HepG2 (cell line): ENCODE data around the gene CORO7. TPM values are rescaled to one million over a fixed set of nuclear protein-coding genes. Genes with fewer than 3 reads are reported as not detected.

Source experiments
- ATAC-seq: fragments of 200-7000 bp; cut with Tn5 transposase; 3 replicates; pipeline ENCODE4 v1.9.1; 2020; ENCODE audit warnings: mild to moderate bottlenecking, moderate library complexity
- BruUV-seq: library from RNA; stranded (reverse); fragments of 400-500 nt; replicated peaks from 2 replicates; lab custom pipeline; 2021; lab: Mats Ljungman, UMichigan
- CTCF ChIA-PET: fragments of 300-600 bp; formaldehyde crosslinking; extraction: SDS; loops from one replicate; lab custom pipeline; 2021; ENCODE audit warnings: low total read pairs, inconsistent platforms, low intra/inter-chr PET ratio; lab: Yijun Ruan, JAX
- POLR2A ChIA-PET: fragments of 350-600 bp; sonication (Branson Sonifier 250); formaldehyde crosslinking; loops from one replicate; lab custom pipeline; 2020; ENCODE audit warnings: antibody characterized with exemption, inconsistent platforms; lab: Yijun Ruan, JAX
- DNase-seq: peaks from one replicate; pipeline ENCODE4 v3.0.0-alpha.2; 2015; ENCODE audit warnings: low spot score
- FAIRE-seq: peaks from 3 replicates; lab custom pipeline; 2011; peaks lifted over from hg19 to GRCh38; lab: Jason Lieb, UNC
- H2AFZ ChIP-seq: one replicate; pipeline ENCODE4 v1.6.1; 2011; ENCODE audit warnings: low read length, inconsistent platforms
- H3K27ac ChIP-seq: fragments of 300-600 bp; 3 replicates; pipeline ENCODE4 v1.8.0; 2011; ENCODE audit warnings: mixed run types, mild to moderate bottlenecking, mixed read lengths, low read length, inconsistent platforms; ENCODE audit not compliant: insufficient read depth; ENCODE audit errors: extremely low read length
- H3K27me3 ChIP-seq, 2 experiments: fragments of 200-600 bp in 1 of 2; 2 replicates in 1 of 2; 3 replicates in 1 of 2; pipeline versions ENCODE4 v1.6.0 to v1.8.0; 2011; ENCODE audit warnings: low read length in 2 of 2, mild to moderate bottlenecking in 2 of 2, moderate library complexity in 2 of 2, inconsistent platforms in 1 of 2; ENCODE audit not compliant: insufficient read depth in 2 of 2, control insufficient read depth in 1 of 2
- H3K36me3 ChIP-seq, 2 experiments: fragments of 200-600 bp in 1 of 2; replicated peaks in 1 of 2; 2 replicates in 1 of 2; 3 replicates in 1 of 2; pipeline versions ENCODE4 v1.5.1 to v1.8.0; 2011; ENCODE audit warnings: low read length in 2 of 2, inconsistent platforms in 1 of 2; ENCODE audit not compliant: insufficient read depth in 2 of 2, control insufficient read depth in 1 of 2
- H3K4me1 ChIP-seq: 2 replicates; pipeline ENCODE4 v1.5.1; 2012; ENCODE audit warnings: low read length, inconsistent platforms; ENCODE audit not compliant: insufficient read depth
- H3K4me2 ChIP-seq: 2 replicates; pipeline ENCODE4 v1.6.0; 2011; ENCODE audit warnings: low read depth, low read length, inconsistent platforms
- H3K4me3 ChIP-seq, 3 experiments: fragments of 200-600 bp in 1 of 3; sonication (generic), shearing (Covaris generic) in 1 of 3; replicated peaks in 1 of 3; 2 replicates each; pipeline ENCODE4 v1.5.1; 2011 to 2016; ENCODE audit warnings: low read length in 3 of 3, inconsistent platforms in 2 of 3, low read depth in 2 of 3, mild to moderate bottlenecking in 2 of 3, control low read depth in 1 of 3, mixed read lengths in 1 of 3; ENCODE audit not compliant: insufficient read depth in 1 of 3
- H3K79me2 ChIP-seq: one replicate; pipeline ENCODE4 v1.6.1; 2011; ENCODE audit warnings: low read length, inconsistent platforms; ENCODE audit not compliant: insufficient read depth
- H3K9ac ChIP-seq: 2 replicates; pipeline ENCODE4 v1.6.0; 2011; ENCODE audit warnings: mild to moderate bottlenecking, low read depth, low read length, inconsistent platforms; ENCODE audit not compliant: insufficient read depth
- H3K9me3 ChIP-seq: 2 replicates; pipeline ENCODE4 v1.5.1; 2012; ENCODE audit warnings: mild to moderate bottlenecking, low read length
- H4K20me1 ChIP-seq: 2 replicates; pipeline ENCODE4 v1.6.0; 2011; ENCODE audit warnings: inconsistent platforms, mild to moderate bottlenecking, low read length, moderate library complexity; ENCODE audit not compliant: insufficient read depth
- CBFB ChIP-seq: sonication (generic); formaldehyde crosslinking; IDR thresholded peaks from 2 replicates; pipeline ENCODE4 v1.4.0; 2020; ENCODE audit warnings: missing genetic modification reagents
- FLYWCH1 ChIP-seq: sonication (generic); formaldehyde crosslinking; IDR thresholded peaks from 2 replicates; pipeline ENCODE4 v1.8.1; 2023; ENCODE audit warnings: mild to moderate bottlenecking, missing genetic modification reagents
- ZBTB38 ChIP-seq: sonication (generic); formaldehyde crosslinking; IDR thresholded peaks from 2 replicates; pipeline ENCODE4 v1.5.1; 2020; ENCODE audit warnings: mild to moderate bottlenecking, missing genetic modification reagents
- ZNF782 ChIP-seq: sonication (generic); formaldehyde crosslinking; IDR thresholded peaks from 2 replicates; pipeline ENCODE4 v1.4.0; 2020; ENCODE audit warnings: missing genetic modification reagents, mild to moderate bottlenecking, borderline replicate concordance
- WGBS: methylation state at CpG from one replicate; pipeline ENCODE4 v1.1.6; 2017; ENCODE audit warnings: low lambda C conversion rate; 5-methylcytosine and 5-hydroxymethylcytosine counted together
- in situ Hi-C: cut with HindIII; loops from 2 replicates; pipeline ENCODE4 v1.10.0; 2017; ENCODE audit warnings: low pct_unique_long_range_greater_than_20kb; ENCODE audit not compliant: extremely low pct_ligation_motif_present
- intact Hi-C: fragments of 100-400 bp; cut with micrococcal nuclease; formaldehyde crosslinking; loops from one replicate; pipeline ENCODE4 v1.10.0; 2022; ENCODE audit not compliant: unreplicated experiment
- polyA plus RNA-seq, 8 experiments: library from polyadenylated mRNA; depleted of rRNA in 3 of 8; stranded (reverse) in 7 of 8; unstranded in 1 of 8; fragments of >200 nt; fragmentation: Illumina TruSeq in 4 of 8; extraction: Trizol in 4 of 8; gene quantifications; 2 replicates each; pipeline versions ENCODE4 v1.2.1 to v1.2.3, GENCODE V29; 2011 to 2016; ENCODE audit warnings: low read depth in 4 of 8, missing spikeins in 1 of 8, mixed read lengths in 1 of 8; ENCODE audit not compliant: insufficient read depth in 1 of 8
- total RNA-seq, 5 experiments: library from RNA; depleted of rRNA; stranded (reverse); fragments of >200 nt; fragmentation: Illumina TruSeq; extraction: Trizol; gene quantifications; 2 replicates each; pipeline ENCODE4 v1.2.3, GENCODE V29; 2016; ENCODE audit warnings: low read depth in 1 of 5
- TF ChIP-seq, protein P1 (sequence below): sonication (generic); formaldehyde crosslinking; IDR thresholded peaks from 2 replicates; pipeline ENCODE4 v1.4.0; 2020; ENCODE audit warnings: missing genetic modification reagents
- TF ChIP-seq, protein P2 (sequence below): IDR thresholded peaks from 2 replicates; pipeline ENCODE4 v1.6.1; 2018; ENCODE audit warnings: missing genetic modification reagents

The CORO7 gene
- total and polyA plus RNA-seq, 2 of the 13 experiments (the other 11 are each of a cell fraction or from before 2014, with no cell fraction given): 9.9 to 14.3 TPM

DNA sequence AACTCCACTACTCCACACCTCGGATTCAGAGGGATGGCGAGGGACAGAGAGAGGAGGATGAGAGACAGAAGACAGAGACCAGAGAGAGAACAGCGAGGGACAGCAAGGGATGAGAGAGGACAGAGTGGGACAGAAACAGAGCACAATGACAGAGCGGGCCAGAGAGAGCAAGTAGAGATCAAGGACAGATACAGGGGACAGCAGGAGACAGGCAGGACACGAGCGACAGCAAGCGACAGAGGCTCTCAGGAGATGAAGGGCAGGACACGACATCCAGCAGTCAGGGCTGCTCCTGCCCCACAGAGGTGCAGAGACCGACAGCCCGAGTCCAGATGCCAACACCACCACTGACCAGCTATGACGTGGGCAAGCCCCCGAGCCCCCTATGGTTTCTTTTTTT lies 14.9 kb downstream of the CORO7 start:
- Histone ChIP-seq H3K27me3 (no peaks in the 10 kb centered on the region), H3K27ac (no peak overlapping the region), H3K9me3 (no peaks in the 10 kb centered on the region), H4K20me1 (no peaks in the 10 kb centered on the region), H3K4me3 (no peak overlapping the region), H3K4me2 (no peak overlapping the region), H3K79me2 (no peaks in the 10 kb centered on the region), H2AFZ (no peak overlapping the region), H3K9ac (no peak overlapping the region), H3K4me1 (peaks cover 23% of the 10 kb centered on the region), H3K36me3 (peaks cover 1 to 11% of the 10 kb centered on the region in 2 experiments; a peak in 4 of 5 replicates)
- FAIRE-seq: no peak
- DNase-seq: no peak
- in situ Hi-C loops (no loop called here), intact Hi-C loops (no loop called here)
- ATAC-seq: no peak
- no peak for TF ChIP-seq ZNF782 (CRISPR knock-in tag)
- TF ChIP-seq, protein P1, sequence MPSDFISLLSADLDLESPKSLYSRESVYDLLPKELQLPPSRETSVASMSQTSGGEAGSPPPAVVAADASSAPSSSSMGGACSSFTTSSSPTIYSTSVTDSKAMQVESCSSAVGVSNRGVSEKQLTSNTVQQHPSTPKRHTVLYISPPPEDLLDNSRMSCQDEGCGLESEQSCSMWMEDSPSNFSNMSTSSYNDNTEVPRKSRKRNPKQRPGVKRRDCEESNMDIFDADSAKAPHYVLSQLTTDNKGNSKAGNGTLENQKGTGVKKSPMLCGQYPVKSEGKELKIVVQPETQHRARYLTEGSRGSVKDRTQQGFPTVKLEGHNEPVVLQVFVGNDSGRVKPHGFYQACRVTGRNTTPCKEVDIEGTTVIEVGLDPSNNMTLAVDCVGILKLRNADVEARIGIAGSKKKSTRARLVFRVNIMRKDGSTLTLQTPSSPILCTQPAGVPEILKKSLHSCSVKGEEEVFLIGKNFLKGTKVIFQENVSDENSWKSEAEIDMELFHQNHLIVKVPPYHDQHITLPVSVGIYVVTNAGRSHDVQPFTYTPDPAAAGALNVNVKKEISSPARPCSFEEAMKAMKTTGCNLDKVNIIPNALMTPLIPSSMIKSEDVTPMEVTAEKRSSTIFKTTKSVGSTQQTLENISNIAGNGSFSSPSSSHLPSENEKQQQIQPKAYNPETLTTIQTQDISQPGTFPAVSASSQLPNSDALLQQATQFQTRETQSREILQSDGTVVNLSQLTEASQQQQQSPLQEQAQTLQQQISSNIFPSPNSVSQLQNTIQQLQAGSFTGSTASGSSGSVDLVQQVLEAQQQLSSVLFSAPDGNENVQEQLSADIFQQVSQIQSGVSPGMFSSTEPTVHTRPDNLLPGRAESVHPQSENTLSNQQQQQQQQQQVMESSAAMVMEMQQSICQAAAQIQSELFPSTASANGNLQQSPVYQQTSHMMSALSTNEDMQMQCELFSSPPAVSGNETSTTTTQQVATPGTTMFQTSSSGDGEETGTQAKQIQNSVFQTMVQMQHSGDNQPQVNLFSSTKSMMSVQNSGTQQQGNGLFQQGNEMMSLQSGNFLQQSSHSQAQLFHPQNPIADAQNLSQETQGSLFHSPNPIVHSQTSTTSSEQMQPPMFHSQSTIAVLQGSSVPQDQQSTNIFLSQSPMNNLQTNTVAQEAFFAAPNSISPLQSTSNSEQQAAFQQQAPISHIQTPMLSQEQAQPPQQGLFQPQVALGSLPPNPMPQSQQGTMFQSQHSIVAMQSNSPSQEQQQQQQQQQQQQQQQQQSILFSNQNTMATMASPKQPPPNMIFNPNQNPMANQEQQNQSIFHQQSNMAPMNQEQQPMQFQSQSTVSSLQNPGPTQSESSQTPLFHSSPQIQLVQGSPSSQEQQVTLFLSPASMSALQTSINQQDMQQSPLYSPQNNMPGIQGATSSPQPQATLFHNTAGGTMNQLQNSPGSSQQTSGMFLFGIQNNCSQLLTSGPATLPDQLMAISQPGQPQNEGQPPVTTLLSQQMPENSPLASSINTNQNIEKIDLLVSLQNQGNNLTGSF (CRISPR knock-in tag): 0 out of 2 replicates have a peak, but pooled peaks have one; percentile 16
- TF ChIP-seq ZBTB38 (CRISPR knock-in tag): peak; percentile 45; the same call in 1 of the 2 replicates
- TF ChIP-seq, protein P2, sequence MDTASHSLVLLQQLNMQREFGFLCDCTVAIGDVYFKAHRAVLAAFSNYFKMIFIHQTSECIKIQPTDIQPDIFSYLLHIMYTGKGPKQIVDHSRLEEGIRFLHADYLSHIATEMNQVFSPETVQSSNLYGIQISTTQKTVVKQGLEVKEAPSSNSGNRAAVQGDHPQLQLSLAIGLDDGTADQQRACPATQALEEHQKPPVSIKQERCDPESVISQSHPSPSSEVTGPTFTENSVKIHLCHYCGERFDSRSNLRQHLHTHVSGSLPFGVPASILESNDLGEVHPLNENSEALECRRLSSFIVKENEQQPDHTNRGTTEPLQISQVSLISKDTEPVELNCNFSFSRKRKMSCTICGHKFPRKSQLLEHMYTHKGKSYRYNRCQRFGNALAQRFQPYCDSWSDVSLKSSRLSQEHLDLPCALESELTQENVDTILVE (CRISPR knock-in tag): no peak
- no peak for TF ChIP-seq CBFB (CRISPR knock-in tag)
- TF ChIP-seq FLYWCH1 (CRISPR knock-in tag): no peak
- BruUV-seq: no TSS peak
- WGBS: 92% methylated on average over 12 of the region's 12 CpGs
- CTCF ChIA-PET: interaction anchor here (4.8 kb wide), 1 partner anchor 42 kb away, joined by 92 read pairs; no protein-coding TSS in a partner anchor
- POLR2A ChIA-PET: interaction anchor here (1.2 to 2.0 kb wide), 2 partner anchors 31 to 42 kb away, joined by 3 to 6 read pairs; no protein-coding TSS in a partner anchor
